GM19099 (cell line): ENCODE results near the gene TMEM187.

ENCODE experiments used
- POLR2A ChIP-seq: IDR thresholded peaks from 3 replicates; pipeline ENCODE4 v1.6.1; 2011; ENCODE audit warnings: low read depth; ENCODE audit not compliant: insufficient read length; ENCODE audit errors: extremely low read depth

The TMEM187 gene

DNA sequence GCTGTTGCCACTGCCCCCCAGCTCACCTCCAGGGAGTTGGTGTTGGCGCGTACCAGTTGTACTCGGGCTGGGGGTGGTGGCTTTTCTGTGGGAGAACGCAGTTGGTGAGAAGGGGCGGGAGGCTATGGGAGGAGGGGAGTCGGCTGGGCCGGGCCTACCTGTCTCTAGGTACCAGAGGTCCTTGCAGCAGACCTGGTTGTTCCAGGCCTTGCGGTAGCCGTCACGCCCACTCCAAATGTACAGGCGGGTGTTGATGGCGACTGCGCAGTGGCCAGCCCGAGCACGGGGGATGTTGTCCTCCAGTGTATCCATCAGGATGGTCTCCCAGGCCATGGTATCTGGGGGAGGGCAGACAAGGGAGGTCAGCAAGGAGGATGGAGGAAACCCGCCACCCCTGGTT, 12.5 kb upstream of the TMEM187 start:
- TF ChIP-seq POLR2A, result no peak

DNA sequence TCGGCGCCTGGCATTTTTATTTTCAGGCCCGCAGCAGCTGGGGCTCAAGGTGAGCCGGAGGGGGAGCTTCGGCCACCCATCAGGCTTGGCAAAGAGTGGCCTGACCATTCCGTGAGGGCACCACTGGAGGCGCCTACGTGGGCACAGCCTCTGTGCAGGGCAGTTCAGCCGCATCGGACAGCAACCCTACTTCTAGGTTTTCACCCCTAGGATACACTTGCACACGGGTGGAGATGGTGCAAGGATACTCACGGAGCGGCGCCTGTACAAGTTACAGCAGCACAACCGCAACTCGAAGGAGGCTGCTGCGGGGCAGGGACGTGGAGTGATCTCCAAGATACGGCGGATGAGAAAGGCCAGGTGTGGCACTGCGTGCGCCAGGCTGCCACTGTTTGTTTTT, 11.8 kb upstream of the TMEM187 start:
- no peak for TF ChIP-seq POLR2A

DNA sequence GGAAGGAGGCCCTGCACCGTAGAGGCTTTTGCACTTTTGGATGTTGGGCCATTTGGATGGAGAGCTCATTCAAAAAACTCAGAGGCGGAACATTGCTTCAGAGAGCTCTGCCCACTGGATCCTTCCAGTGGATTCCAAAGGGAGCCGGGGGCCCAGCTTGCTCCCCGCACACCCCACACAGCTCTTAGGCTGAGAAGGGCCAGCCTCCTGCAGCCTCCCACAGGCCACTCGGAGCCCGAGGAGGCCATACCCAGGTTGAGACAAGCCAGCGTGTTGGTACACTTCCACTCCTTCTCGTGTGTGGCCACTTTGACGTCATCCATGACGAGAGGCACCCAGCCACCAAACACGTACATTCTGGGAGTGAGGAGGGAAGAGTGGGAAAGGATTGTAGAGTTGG, 11.3 kb upstream of the TMEM187 start:
- peak; percentile 14 for TF ChIP-seq POLR2A

DNA sequence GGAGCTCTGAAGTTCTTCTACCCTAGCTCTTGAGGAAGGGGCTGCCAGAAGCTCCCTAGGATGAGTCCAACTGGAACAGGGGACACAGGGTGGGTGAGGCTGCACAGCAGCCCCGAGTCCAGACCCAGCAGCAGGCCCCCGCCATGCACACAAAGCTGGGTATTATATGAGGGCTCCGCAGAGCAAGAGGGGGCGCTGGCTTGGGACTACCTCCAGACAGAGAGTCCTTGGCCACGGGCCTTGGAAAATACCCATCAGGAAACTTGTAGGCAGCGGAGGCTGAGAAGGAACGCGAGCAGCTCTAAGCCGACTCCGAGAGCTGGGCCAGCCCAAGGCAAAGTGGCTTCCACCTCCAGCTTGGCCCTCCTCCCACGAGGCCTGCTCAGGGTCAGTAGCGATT, 9.0 kb upstream of the TMEM187 start:
- TF ChIP-seq POLR2A, result no peak

DNA sequence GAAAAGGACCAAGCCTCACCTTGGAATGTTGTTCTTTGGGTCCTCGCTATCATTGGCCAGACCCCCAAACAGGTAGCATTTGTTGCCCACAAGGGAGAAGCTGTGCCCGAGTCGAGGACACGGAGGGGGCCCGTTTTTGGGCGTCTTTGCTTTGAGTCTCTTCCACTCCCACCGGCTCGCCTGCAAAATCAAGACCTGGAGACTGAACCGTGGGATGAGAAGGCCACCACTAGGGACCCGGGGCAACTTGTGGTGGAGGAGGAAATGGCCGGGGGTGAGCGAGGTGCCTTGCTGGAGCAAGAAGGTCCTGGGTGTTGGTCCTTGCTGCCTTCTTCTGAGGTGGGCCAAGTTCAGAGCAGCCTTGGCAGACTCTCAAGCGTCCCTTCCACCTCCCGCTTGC, 8.4 kb upstream of the TMEM187 start:
- TF ChIP-seq POLR2A, result no peak

DNA sequence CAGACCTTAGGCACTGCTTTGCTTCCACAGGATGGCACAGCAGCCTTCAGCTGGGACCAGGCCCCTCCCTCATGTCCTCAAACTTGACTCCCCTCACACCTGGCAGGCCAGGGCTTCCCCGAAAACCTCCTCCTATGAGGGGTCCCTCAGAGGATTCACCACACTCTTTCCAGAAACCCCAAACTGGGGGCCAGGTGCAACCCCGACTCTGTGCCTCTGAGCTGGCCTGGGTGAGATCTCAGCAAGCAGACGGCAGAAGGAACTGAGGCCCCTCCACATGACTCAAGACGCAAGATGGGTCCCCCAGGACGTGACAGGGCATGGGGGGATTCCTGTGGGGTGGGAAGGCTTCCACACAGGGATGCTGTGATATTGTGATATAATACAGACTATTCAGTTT, 7.1 kb upstream of the TMEM187 start:
- no peak for TF ChIP-seq POLR2A

DNA sequence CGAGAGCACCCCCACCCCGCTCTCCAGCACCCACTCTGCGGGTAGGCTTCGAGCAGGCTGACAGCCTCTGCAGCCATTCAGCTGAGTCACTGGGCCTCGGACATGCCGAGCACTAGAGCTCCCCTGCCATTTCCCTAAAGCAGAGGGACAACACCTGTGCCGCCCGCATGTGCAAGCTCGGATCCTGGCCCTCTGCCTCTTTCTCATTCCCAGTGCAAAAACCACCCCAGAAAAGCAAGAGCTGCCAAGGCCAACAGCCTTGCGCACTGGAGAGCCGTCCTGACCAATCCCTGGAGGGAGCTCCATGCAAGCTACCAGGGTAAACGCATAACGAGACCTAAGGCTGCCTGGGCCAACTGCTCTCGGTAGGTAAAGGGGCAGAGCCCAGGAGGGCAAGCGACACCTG, 6.3 kb upstream of the TMEM187 start:
- TF ChIP-seq POLR2A, result no peak

DNA sequence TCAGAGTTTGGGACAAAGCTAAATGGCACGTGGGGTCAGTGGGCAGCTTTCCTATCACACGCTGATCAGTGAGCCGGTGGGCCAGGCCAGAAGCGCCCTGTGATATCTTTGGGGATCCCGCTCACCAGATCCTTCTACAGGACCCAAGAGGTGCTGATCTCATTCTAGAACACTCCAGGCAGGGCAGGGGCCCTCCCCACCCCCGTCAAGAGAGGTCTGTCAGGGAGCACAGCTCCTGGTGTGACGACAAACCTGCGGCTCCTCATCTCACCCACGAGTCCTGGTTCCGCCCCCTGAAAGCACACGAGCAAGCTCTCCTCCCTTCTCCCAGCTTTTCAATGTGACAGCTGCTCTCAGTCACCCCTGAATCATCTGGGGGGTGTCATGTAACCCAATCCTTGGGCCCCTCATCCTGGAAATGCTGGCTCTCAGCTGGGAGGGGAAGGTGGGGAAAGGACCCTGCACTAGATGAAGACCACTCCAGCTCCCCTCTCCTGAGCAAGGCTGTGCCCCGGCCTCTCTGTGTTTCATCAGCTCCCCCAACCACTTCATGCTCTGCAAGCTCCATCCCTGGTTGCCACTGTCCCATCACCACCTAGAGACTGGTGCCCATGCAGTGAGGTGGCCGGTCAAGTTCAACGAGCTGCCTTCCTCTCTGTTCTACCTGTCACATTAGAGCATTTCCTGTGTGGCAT, 5.6 kb upstream of the TMEM187 start:
- TF ChIP-seq POLR2A, result no peak

DNA sequence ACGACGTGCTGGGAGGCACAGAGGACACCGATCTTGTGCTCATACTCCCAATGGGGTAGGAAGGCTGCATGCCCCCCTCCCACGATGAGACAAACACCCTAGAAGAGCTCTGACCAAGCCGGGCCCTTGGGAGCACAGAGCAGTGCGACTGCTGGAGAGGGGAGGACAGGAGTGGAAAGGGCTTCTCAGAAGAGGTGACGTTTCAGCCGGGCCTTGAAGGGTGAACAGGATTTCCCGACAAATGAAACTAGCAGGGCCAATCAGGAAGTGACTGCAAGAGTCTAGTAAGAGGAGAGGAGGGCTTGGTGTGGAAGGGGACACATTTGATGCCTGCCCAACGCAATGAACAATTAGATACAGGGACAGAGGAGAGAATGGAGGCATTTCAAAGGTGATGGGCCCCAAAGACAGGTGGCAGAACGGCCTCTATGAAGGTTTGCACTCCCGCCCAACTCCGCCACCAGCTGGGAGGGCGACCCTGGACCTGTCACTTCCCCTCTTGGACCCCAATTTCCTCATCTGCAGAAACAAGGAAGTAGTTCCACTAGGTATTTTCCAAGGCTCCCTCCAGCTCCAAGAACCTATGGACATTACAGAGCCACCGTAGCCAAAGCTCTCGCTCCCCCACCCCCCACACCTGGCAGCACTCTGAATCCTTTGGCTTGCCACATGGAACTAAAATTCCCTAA, 4.9 kb upstream of the TMEM187 start:
- TF ChIP-seq POLR2A, result no peak

DNA sequence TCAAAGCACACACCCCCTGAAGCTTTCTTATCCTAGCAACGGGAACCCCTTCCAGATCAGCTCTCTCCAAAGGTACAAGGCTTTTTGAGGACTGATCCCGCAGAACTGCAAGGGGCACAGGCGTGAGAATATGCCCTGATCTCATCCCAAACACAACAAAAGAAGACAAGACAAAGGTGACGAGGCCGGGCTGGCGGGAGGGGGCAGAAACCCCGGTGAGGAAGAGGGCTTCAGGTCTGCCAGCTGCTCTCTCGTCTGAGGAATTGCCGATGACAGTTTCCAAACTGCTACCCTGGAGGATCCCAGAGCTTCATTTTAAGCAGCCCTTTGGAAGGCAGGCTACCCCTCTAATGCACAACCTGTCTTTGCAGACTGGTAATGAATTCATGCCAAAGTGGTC, 4.3 kb upstream of the TMEM187 start:
- no peak for TF ChIP-seq POLR2A

DNA sequence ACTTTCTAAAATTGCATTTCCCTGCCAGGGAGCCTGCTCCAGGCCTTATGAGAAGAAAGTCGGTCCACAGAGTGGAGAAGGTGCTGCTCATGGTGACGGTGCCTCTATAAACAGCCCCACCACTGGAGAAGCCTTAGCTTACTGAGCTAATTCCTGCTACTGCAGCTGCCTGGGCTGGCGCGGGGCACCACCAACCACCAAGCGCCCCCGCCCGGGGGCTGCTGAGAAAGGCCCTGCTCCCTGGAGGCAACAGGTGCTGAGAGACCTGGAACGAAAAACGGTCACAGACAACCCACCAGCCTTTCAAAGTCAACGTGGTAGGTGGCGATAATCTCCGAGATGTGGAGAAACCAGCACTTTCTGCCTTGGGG, 3.8 kb upstream of the TMEM187 start:
- no peak for TF ChIP-seq POLR2A

DNA sequence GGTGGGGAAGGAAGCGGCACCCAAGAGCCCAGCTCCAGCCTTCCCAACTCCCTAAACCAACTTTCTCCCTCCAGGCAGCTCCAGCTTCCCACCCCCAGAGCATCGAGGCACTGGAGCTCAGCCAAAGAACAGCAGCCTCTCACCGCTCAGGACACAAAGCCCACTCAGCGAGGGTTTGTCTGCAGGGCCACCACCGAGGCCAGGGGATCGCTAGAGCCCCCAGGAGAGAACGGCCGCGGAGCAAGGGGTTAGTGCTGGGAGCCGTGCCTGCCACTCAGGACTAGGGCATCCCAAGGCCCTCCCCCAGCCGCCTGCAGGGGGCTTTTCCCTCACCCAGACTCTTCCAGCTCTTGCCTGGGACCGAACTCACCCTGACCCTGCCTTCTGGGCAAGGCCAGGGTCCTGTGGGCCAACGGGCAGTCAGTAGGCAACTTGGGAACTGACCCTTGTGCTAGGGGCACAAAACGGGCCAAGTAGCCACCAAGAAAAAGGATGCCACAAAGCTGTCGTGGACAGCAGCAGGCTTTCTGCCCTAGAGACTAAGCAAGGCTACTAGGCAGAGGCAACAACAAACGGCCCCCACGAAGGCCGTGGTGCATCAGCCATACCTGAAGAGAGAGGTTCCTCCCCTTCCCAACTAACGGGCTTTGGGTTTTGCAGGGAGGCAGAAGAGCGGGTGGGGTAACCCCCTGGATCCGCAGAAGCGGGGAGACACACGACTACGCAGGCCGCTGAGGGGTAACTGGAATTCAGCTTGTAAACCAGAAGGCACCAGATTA, 3.2 kb upstream of the TMEM187 start:
- no peak for TF ChIP-seq POLR2A

DNA sequence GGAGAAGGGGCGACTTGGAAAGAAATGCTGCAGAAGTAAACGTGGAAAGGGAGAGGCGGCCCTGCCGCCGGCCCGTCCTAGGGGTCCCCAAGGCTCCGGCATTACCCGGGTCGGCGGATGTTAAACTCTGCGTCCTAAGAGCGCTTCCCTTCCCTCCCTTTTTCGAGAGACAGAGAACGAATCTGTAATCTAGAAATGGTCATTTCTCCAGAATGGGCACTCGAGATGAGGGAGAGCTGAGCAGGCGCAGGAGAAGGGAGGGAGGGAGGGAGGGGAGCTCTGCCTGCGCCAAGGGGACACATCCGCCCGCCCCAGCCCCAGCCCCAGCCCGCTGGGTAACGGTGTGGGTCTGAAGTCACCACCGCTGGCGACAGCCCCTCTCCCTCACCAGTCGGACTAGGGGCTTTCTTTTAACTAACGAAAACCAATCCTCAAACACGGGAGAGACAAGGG, 2.6 kb upstream of the TMEM187 start:
- TF ChIP-seq POLR2A, result no peak

DNA sequence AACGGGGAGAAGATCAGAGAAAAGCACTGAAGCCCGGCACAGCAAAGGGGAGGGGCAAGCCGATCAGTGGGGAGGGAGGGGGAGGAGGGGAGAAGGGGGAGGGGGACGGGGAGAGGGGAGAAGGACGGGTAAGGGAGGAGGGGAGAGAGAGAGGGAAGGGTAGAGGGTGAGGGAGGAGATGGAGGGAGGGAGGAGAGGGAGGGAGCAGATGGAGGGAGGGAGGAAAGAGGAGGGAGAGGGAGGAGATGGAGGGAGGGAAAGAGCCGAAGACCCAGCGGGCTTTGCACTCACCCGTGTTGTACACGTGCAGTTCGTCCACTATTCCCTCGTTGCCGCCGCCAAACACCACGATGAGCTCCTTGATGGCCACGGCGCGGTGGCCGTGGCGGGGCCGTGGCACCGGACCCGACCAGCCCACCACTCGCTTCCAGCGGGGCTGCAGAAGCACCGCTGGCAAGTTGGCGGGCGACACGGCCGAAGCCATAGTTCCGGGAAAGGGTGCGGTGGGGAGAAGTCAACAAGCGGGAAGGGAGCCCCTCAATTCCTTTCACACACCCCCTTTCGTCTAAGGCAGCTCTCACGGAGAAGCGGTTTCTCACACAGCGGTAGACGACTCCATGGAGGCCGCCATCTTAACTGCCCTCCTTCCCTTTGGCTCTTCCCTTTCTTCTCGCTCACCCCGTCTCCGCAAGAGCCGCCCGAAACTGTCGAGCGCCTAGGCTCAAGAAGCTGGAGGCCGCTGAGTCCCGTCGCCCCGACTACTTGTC, 2.0 kb upstream of the TMEM187 start:
- no peak for TF ChIP-seq POLR2A

DNA sequence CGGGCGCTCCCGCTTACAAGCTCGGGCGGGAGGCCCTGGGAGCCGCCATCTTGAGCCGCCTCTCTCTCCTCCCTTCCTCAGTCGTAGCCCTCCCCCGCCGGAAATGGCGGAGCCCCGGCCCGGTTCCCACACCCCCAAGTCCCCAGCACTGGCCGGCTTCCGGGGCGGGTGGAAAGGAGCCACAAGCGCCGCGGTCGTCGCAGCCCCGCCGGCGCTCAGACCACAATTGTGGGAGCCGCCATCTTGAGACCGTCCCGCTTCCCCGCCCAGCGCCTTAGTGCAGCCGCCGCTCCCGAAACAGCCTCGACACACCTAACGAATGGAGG, 1.5 kb upstream of the TMEM187 start:
- no peak for TF ChIP-seq POLR2A
